GM19328 (cell line): ENCODE results near the gene ARHGAP22.

Experiments used
- ATAC-seq: cut with Tn5 transposase; IDR thresholded peaks from one replicate; pipeline ENCODE4 v1.9.1; 2021; ENCODE audit warnings: mild to moderate bottlenecking, moderate library complexity; ENCODE audit not compliant: unreplicated experiment

ARHGAP22 gene

GRCh38 chr10:48633381-48634197 lies 28.7 kb upstream of the ARHGAP22 start:
- ATAC-seq = peak; percentile 39

GRCh38 chr10:48632166-48632565 lies 27.3 kb upstream of the ARHGAP22 start:
- no peak for ATAC-seq

GRCh38 chr10:48627984-48628609 lies 23.2 kb upstream of the ARHGAP22 start:
- no peak for ATAC-seq

- ATAC-seq = no peak
Measured at GRCh38 chr10:48626986-48627731, 22.3 kb upstream of the ARHGAP22 start.

GRCh38 chr10:48626447-48626846 lies 21.6 kb upstream of the ARHGAP22 start:
- no peak for ATAC-seq

- no peak for ATAC-seq
Measured at GRCh38 chr10:48625826-48626134, 20.9 kb upstream of the ARHGAP22 start.

GRCh38 chr10:48623607-48624132 lies 18.8 kb upstream of the ARHGAP22 start:
- ATAC-seq = no peak

- ATAC-seq = no peak
Measured at GRCh38 chr10:48623009-48623408, 18.1 kb upstream of the ARHGAP22 start.

- ATAC-seq = no peak
Measured at GRCh38 chr10:48620719-48621118, 15.8 kb upstream of the ARHGAP22 start.

GRCh38 chr10:48616436-48616835 lies 11.6 kb upstream of the ARHGAP22 start:
- no peak for ATAC-seq

GRCh38 chr10:48614481-48615390 lies 9.9 kb upstream of the ARHGAP22 start:
- no peak for ATAC-seq

GRCh38 chr10:48613016-48613415 lies 8.1 kb upstream of the ARHGAP22 start:
- no peak for ATAC-seq

- ATAC-seq = no peak
Measured at GRCh38 chr10:48612236-48612943, 7.5 kb upstream of the ARHGAP22 start.

GRCh38 chr10:48611133-48611532 lies 6.3 kb upstream of the ARHGAP22 start:
- ATAC-seq = no peak

- no peak for ATAC-seq
Measured at GRCh38 chr10:48610585-48611093, 5.8 kb upstream of the ARHGAP22 start.

GRCh38 chr10:48609899-48610584 lies 5.2 kb upstream of the ARHGAP22 start:
- no peak for ATAC-seq

GRCh38 chr10:48609441-48609840 lies 4.6 kb upstream of the ARHGAP22 start:
- no peak for ATAC-seq

GRCh38 chr10:48608976-48609375 lies 4.1 kb upstream of the ARHGAP22 start:
- ATAC-seq = no peak

GRCh38 chr10:48608279-48608681 lies 3.4 kb upstream of the ARHGAP22 start:
- peak; percentile 68 for ATAC-seq
